Parathyroid adenoma (tissue), 2 donors: ENCODE measurements around the gene FAM131C.
A peak's percentile ranks its signal among the peaks of the same experiment; 100 is the strongest.

Experiments used
- H2AFZ ChIP-seq: fragments of 300-600 bp; sonication (generic); one replicate; pipeline ENCODE4 v1.7.0; 2017; ENCODE audit warnings: antibody characterized with exemption, mild to moderate bottlenecking
- H3K27ac ChIP-seq: fragments of 300-600 bp; sonication (generic); one replicate; pipeline ENCODE4 v1.7.0; 2017
- H3K27me3 ChIP-seq: fragments of 300-600 bp; sonication (generic); one replicate; pipeline ENCODE4 v1.7.0; 2017; ENCODE audit warnings: low read length; ENCODE audit not compliant: control insufficient read depth, insufficient read depth
- H3K36me3 ChIP-seq: fragments of 300-600 bp; sonication (generic); one replicate; pipeline ENCODE4 v1.7.0; 2017; ENCODE audit warnings: low read length; ENCODE audit not compliant: control insufficient read depth, insufficient read depth
- H3K4me1 ChIP-seq: fragments of 300-600 bp; sonication (generic); one replicate; pipeline ENCODE4 v1.7.0; 2017; ENCODE audit warnings: control low read depth
- H3K4me2 ChIP-seq: fragments of 300-600 bp; sonication (generic); one replicate; pipeline ENCODE4 v1.7.0; 2017; ENCODE audit warnings: low read length
- H3K4me3 ChIP-seq: fragments of 300-600 bp; sonication (generic); one replicate; pipeline ENCODE4 v1.7.0; 2017; ENCODE audit warnings: low read depth, low read length
- H3K79me2 ChIP-seq: fragments of 300-600 bp; sonication (generic); one replicate; pipeline ENCODE4 v1.7.0; 2017; ENCODE audit warnings: control low read depth
- H3K9ac ChIP-seq: fragments of 300-600 bp; sonication (generic); one replicate; pipeline ENCODE4 v1.7.0; 2017; ENCODE audit warnings: mild to moderate bottlenecking
- H3K9me3 ChIP-seq: fragments of 300-600 bp; sonication (generic); one replicate; pipeline ENCODE4 v1.7.0; 2017; ENCODE audit warnings: low read length; ENCODE audit not compliant: control insufficient read depth
- CTCF ChIP-seq: fragments of 300-600 bp; sonication (generic); IDR thresholded peaks from one replicate; pipeline ENCODE4 v1.7.0; 2017; ENCODE audit warnings: antibody characterized with exemption, mild to moderate bottlenecking
- donor health status: primary hyperparathyroidism.

FAM131C gene

DNA sequence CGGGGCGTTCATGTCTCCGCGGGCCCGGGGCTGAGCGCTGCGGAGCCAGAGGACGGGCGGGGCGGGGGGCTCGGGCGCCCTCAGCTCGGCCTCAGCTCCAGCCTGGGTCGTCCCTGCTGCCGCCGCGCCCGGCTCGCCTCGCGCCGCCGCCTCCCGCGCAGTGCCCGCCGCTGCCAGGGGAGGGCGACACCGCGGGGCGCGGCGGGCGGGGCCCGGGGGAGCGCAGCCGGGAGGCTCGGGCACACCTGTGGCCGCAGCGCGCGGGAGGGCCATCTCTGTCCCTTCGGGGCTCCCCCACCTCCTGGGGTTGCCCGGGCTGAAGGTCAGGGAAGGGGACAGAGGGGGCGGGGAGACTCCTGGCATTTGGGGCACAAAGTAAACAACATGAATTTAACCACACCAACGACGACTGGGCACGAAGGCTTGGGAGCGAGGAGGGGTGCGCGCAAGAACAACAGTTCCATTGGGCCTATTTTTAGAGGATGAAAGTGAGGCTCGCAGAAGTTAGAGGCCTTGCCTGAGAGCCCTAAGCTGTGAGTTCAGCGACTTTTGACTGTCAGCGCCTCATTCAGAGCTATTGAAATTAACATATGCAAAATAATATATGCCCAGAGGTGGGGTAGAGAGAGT, at the start of gene FAM131C:
Gene FAM131C, minus strand, starts transcription at position 162 of the 630 bp plus-strand sequence. CDS start 209 bp downstream, outside the sequence.
- no peak within 1 kb of the TSS for H3K9ac ChIP-seq
- TF ChIP-seq CTCF: no peak
- no peaks in the 10 kb centered on the region for H3K27me3 ChIP-seq
- H3K79me2 ChIP-seq: no peaks in the 10 kb centered on the region
- H3K4me3 ChIP-seq: peak within 1 kb of the TSS; percentile 62
- H2AFZ ChIP-seq: peak within 1 kb of the TSS; percentile 25
- no peaks in the 10 kb centered on the region for H3K36me3 ChIP-seq
- peak within 1 kb of the TSS; percentile 93 for H3K4me2 ChIP-seq
- no peak within 1 kb of the TSS for H3K27ac ChIP-seq
- no peaks in the 10 kb centered on the region for H3K4me1 ChIP-seq
- no peaks in the 10 kb centered on the region for H3K9me3 ChIP-seq

DNA sequence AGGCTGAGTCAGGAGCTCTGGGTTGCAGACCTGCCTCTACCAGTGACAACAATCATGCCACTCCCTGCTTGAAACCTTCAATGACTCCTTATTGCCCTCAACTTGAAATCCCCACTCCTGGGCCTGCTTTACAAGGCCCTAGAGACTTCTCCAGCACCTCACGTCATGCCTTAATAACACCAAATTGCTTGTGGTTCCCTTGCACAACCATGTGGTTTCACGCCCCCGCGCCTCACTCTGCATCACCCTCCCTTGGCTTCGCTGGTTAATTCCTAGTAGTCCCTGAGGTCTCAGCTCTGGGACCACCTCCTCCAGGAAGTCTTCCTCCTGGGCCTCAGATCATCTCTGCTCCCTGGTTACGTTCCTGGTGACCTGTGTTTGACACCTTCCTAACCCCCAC, 49.5 kb upstream of the FAM131C start:
- H3K27me3 ChIP-seq: no peaks in the 10 kb centered on the region
- no peaks in the 10 kb centered on the region for H3K4me1 ChIP-seq
- no peak overlapping the region for H3K9ac ChIP-seq
- H3K4me2 ChIP-seq: no peak overlapping the region
- H3K79me2 ChIP-seq: no peaks in the 10 kb centered on the region
- no peaks in the 10 kb centered on the region for H3K9me3 ChIP-seq
- no peaks in the 10 kb centered on the region for H3K36me3 ChIP-seq
- H2AFZ ChIP-seq: no peak overlapping the region
- H3K27ac ChIP-seq: no peak overlapping the region
- no peak overlapping the region for H3K4me3 ChIP-seq
- no peak for TF ChIP-seq CTCF

DNA sequence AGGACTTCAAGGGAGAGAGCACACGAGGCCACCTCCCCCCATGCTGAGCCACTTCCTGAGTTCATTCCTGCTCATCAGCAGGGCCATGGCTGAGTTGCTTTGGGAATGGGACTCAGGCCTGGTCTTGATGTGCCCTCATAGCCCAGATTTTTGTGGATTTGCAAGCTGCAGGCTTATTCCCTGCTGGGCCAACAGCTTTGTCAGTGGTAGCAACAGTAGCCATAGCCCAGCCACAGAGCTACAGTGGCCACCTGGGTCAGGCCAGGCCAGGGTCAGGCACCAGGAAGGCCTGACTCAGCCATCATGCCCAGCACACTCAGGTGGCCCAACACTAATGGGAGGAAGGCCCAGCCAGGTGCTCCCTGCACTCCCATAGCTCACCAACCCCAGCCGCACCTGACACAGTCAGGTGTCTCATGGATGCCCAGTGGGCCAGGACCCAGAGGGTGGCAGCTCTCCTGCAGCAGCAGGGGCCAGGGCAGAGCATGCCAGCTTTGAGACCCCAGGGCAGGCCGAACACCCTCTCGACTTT, 49.0 kb upstream of the FAM131C start:
- no peak overlapping the region for H2AFZ ChIP-seq
- H3K4me1 ChIP-seq: no peaks in the 10 kb centered on the region
- H3K27me3 ChIP-seq: no peaks in the 10 kb centered on the region
- H3K4me2 ChIP-seq: no peak overlapping the region
- H3K9ac ChIP-seq: no peak overlapping the region
- H3K36me3 ChIP-seq: no peaks in the 10 kb centered on the region
- H3K9me3 ChIP-seq: no peaks in the 10 kb centered on the region
- H3K27ac ChIP-seq: no peak overlapping the region
- no peak for TF ChIP-seq CTCF
- H3K4me3 ChIP-seq: no peak overlapping the region
- no peaks in the 10 kb centered on the region for H3K79me2 ChIP-seq

- Histone ChIP-seq H2AFZ (no peak overlapping the region), H3K4me3 (no peak overlapping the region), H3K27me3 (no peaks in the 10 kb centered on the region), H3K4me1 (no peaks in the 10 kb centered on the region), H3K9me3 (no peaks in the 10 kb centered on the region), H3K4me2 (no peak overlapping the region), H3K79me2 (no peaks in the 10 kb centered on the region), H3K9ac (no peak overlapping the region), H3K36me3 (no peaks in the 10 kb centered on the region), H3K27ac (no peak overlapping the region)
- no peak for TF ChIP-seq CTCF
These were observed 47.5 kb upstream of the FAM131C start for GRCh38 chr1:16120940-16121410.

DNA sequence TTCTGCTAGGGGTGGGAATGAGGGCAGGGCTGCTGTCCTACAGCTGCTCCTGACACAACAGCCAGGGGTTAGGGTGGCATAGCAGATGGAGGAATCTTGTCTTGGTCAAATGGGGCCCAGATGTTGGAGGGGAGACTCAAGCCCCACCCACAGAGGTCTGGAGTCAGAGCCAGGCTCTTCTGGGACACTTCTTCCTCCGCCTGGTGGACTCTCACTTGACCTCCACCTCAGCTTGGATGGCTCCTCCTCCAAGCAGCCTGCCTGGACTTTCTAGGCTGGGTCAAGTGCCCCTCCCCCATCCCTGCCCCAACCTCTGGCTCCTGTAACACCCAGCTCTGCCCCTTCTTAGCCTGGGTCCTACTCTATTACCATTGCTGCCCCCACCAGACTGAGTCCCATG, 47.0 kb upstream of the FAM131C start:
- Histone ChIP-seq H3K27ac (no peak overlapping the region), H3K4me3 (no peak overlapping the region), H3K27me3 (no peaks in the 10 kb centered on the region), H3K9ac (no peak overlapping the region), H2AFZ (no peak overlapping the region), H3K4me2 (no peak overlapping the region), H3K9me3 (no peaks in the 10 kb centered on the region), H3K79me2 (no peaks in the 10 kb centered on the region), H3K4me1 (no peaks in the 10 kb centered on the region), H3K36me3 (no peaks in the 10 kb centered on the region)
- no peak for TF ChIP-seq CTCF
